ENCODE results near the gene PPME1.

The PPME1 gene

GRCh38 chr11:74272276-74272675 lies 101.2 kb downstream of the PPME1 start:
- Histone ChIP-seq H3K4me3 (ENCODE audit: low read length) (no peak overlapping the region), H3K36me3 (ENCODE audit: control insufficient read depth, low read length) (no peaks in the 10 kb centered on the region), H3K27me3 (ENCODE audit: control insufficient read depth, low read length) (peaks cover 44% of the 10 kb centered on the region), H3K4me2 (ENCODE audit: low read length) (no peak overlapping the region), H3K9me3 (ENCODE audit: control insufficient read depth, insufficient read depth, low read length) (no peaks in the 10 kb centered on the region), H3K79me2 (ENCODE audit: control insufficient read depth, low read length) (no peaks in the 10 kb centered on the region), H3K27ac (ENCODE audit: low read depth, low read length) (no peak overlapping the region), H3K9me2 (replicated peaks; ENCODE audit: control insufficient read depth, low read length) (no peaks in the 10 kb centered on the region), H3K4me1 (ENCODE audit: control insufficient read depth, low read length) (no peaks in the 10 kb centered on the region), H3F3A (ENCODE audit: control insufficient read depth, insufficient read depth) (no peaks in the 10 kb centered on the region), H4K20me1 (ENCODE audit: control insufficient read depth, insufficient read depth, low read depth, low read length) (no peaks in the 10 kb centered on the region)
- TF ChIP-seq, protein P1, sequence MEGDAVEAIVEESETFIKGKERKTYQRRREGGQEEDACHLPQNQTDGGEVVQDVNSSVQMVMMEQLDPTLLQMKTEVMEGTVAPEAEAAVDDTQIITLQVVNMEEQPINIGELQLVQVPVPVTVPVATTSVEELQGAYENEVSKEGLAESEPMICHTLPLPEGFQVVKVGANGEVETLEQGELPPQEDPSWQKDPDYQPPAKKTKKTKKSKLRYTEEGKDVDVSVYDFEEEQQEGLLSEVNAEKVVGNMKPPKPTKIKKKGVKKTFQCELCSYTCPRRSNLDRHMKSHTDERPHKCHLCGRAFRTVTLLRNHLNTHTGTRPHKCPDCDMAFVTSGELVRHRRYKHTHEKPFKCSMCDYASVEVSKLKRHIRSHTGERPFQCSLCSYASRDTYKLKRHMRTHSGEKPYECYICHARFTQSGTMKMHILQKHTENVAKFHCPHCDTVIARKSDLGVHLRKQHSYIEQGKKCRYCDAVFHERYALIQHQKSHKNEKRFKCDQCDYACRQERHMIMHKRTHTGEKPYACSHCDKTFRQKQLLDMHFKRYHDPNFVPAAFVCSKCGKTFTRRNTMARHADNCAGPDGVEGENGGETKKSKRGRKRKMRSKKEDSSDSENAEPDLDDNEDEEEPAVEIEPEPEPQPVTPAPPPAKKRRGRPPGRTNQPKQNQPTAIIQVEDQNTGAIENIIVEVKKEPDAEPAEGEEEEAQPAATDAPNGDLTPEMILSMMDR (IDR thresholded peaks at IDR 0.05; ENCODE audit: low read depth, low read length, poor library complexity, severe bottlenecking) = no peak
- no peak for TF ChIP-seq EZH2phosphoT487 (IDR thresholded peaks at IDR 0.05; ENCODE audit: borderline replicate concordance, low read length)

GRCh38 chr11:74276581-74276980 lies 105.5 kb downstream of the PPME1 start:
- Histone ChIP-seq H3K4me3 (ENCODE audit: low read length) (no peak overlapping the region), H3K36me3 (ENCODE audit: control insufficient read depth, low read length) (no peaks in the 10 kb centered on the region), H3K27ac (ENCODE audit: low read depth, low read length) (no peak overlapping the region), H3K9me2 (replicated peaks; ENCODE audit: control insufficient read depth, low read length) (no peaks in the 10 kb centered on the region), H3K4me2 (ENCODE audit: low read length) (no peak overlapping the region), H3K4me1 (ENCODE audit: control insufficient read depth, low read length) (no peaks in the 10 kb centered on the region), H3K27me3 (ENCODE audit: control insufficient read depth, low read length) (peaks cover 30% of the 10 kb centered on the region), H4K20me1 (ENCODE audit: control insufficient read depth, insufficient read depth, low read depth, low read length) (no peaks in the 10 kb centered on the region), H3K79me2 (ENCODE audit: control insufficient read depth, low read length) (no peaks in the 10 kb centered on the region), H3F3A (ENCODE audit: control insufficient read depth, insufficient read depth) (no peaks in the 10 kb centered on the region), H3K9me3 (ENCODE audit: control insufficient read depth, insufficient read depth, low read length) (no peaks in the 10 kb centered on the region)
- no peak for TF ChIP-seq EZH2phosphoT487 (IDR thresholded peaks at IDR 0.05; ENCODE audit: borderline replicate concordance, low read length)
- TF ChIP-seq, protein P1 (IDR thresholded peaks at IDR 0.05; ENCODE audit: low read depth, low read length, poor library complexity, severe bottlenecking) = no peak

DNA sequence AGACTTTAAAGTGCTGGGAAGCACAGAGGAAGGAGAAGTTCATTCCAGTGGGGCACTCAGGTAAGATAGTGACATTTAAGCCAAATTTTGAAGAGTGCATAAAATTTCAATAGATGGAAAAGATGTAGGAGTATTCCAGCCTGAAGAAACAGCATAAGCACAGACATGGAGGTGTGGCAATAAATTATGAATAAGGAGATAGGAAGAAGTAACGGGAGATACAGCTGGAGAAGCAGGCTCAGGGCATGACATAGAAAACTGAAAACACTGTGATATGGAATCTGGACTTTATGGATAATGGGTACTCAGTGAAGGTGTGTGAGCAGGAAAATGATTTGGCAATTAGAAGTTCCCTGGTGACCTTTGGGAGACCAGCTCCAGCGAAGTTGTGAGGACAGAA lies 107.0 kb downstream of the PPME1 start:
- H3K4me1 ChIP-seq (ENCODE audit: control insufficient read depth, low read length) = no peaks in the 10 kb centered on the region
- H3K27ac ChIP-seq (ENCODE audit: low read depth, low read length) = no peak overlapping the region

More for the DNA sequence above, 107.0 kb downstream of the PPME1 start:
- no peaks in the 10 kb centered on the region for H3K9me2 ChIP-seq (replicated peaks; ENCODE audit: control insufficient read depth, low read length)
- H4K20me1 ChIP-seq (ENCODE audit: control insufficient read depth, insufficient read depth, low read depth, low read length) = no peaks in the 10 kb centered on the region
- H3K4me2 ChIP-seq (ENCODE audit: low read length) = no peak overlapping the region
- H3K9me3 ChIP-seq (ENCODE audit: control insufficient read depth, insufficient read depth, low read length) = no peaks in the 10 kb centered on the region
- peaks cover 17% of the 10 kb centered on the region; the same call in 1 of the 2 replicates for H3K27me3 ChIP-seq (ENCODE audit: control insufficient read depth, low read length)
- TF ChIP-seq, protein P1 (IDR thresholded peaks at IDR 0.05; ENCODE audit: low read depth, low read length, poor library complexity, severe bottlenecking) = no peak
- TF ChIP-seq EZH2phosphoT487 (IDR thresholded peaks at IDR 0.05; ENCODE audit: borderline replicate concordance, low read length) = no peak
- H3K36me3 ChIP-seq (ENCODE audit: control insufficient read depth, low read length) = no peaks in the 10 kb centered on the region
- no peaks in the 10 kb centered on the region for H3F3A ChIP-seq (ENCODE audit: control insufficient read depth, insufficient read depth)
- no peaks in the 10 kb centered on the region for H3K79me2 ChIP-seq (ENCODE audit: control insufficient read depth, low read length)
- H3K4me3 ChIP-seq (ENCODE audit: low read length) = no peak overlapping the region
